SU-DHL-6 (cell line): ENCODE measurements around the gene GET4.

Source experiments
- H2AFZ ChIP-seq: fragments of 200-600 bp; sonication (generic); 2 replicates; pipeline ENCODE4 v1.6.1; 2014; ENCODE audit warnings: low read depth, mild to moderate bottlenecking, moderate library complexity, mixed read lengths, antibody characterized with exemption, low read length; ENCODE audit not compliant: severe bottlenecking
- H3F3A ChIP-seq: fragments of 200-600 bp; shearing (Covaris generic); 2 replicates; pipeline ENCODE4 v1.6.0; 2016; ENCODE audit warnings: antibody characterized with exemption, mild to moderate bottlenecking; ENCODE audit not compliant: insufficient read depth
- H3K27ac ChIP-seq: fragments of 200-600 bp; sonication (generic); 2 replicates; pipeline ENCODE4 v1.5.1; 2016; ENCODE audit warnings: low read depth, mild to moderate bottlenecking, low read length, moderate library complexity, mixed read lengths
- H3K27me3 ChIP-seq: fragments of 200-600 bp; sonication (generic), shearing (Covaris generic); 2 replicates; pipeline ENCODE4 v1.6.0; 2014; ENCODE audit warnings: mild to moderate bottlenecking, low read length
- H3K36me3 ChIP-seq: fragments of 200-600 bp; sonication (generic); 2 replicates; pipeline ENCODE4 v1.6.1; 2014; ENCODE audit warnings: mild to moderate bottlenecking, low read length, mixed read lengths
- H3K4me2 ChIP-seq: fragments of 300-600, 200-600 bp; shearing (Covaris generic), sonication (generic); 2 replicates; pipeline ENCODE4 v1.6.0; 2014; ENCODE audit warnings: low read length, low read depth, mild to moderate bottlenecking; ENCODE audit not compliant: poor library complexity, severe bottlenecking
- H3K4me3 ChIP-seq: fragments of 200-600 bp; sonication (generic); 2 replicates; pipeline ENCODE4 v1.5.1; 2014; ENCODE audit warnings: antibody characterized with exemption, low read length, mild to moderate bottlenecking, mixed read lengths; ENCODE audit not compliant: insufficient read depth, poor library complexity, severe bottlenecking
- H3K79me2 ChIP-seq: fragments of 200-600 bp; sonication (generic); 2 replicates; pipeline ENCODE4 v1.6.1; 2014; ENCODE audit warnings: mild to moderate bottlenecking, low read length, moderate library complexity; ENCODE audit not compliant: insufficient read depth
- H3K9ac ChIP-seq: fragments of 200-600 bp; sonication (generic); 2 replicates; pipeline ENCODE4 v1.7.0; 2014; ENCODE audit warnings: mild to moderate bottlenecking, low read length
- H3K9me2 ChIP-seq: fragments of 200-600 bp; sonication (generic); replicated peaks from 2 replicates; pipeline ENCODE4 v1.6.1; 2014; ENCODE audit warnings: low read length; ENCODE audit not compliant: insufficient read depth
- H3K9me3 ChIP-seq: fragments of 200-600 bp; sonication (generic); 2 replicates; pipeline ENCODE4 v1.6.1; 2014; ENCODE audit warnings: low read length, mixed read lengths; ENCODE audit not compliant: insufficient read depth
- H4K20me1 ChIP-seq: fragments of 200-600 bp; sonication (generic); 2 replicates; pipeline ENCODE4 v1.6.1; 2014; ENCODE audit warnings: low read depth, mild to moderate bottlenecking, antibody characterized with exemption, low read length, moderate library complexity, mixed read lengths
- EZH2phosphoT487 ChIP-seq: fragments of 200-600 bp; sonication (generic), shearing (Covaris generic); conservative IDR thresholded peaks from 2 replicates; pipeline ENCODE4 v1.6.1; 2018; ENCODE audit warnings: mild to moderate bottlenecking, antibody characterized with exemption, low read length, moderate library complexity, mixed read lengths
- TF ChIP-seq, protein P1 (sequence below): fragments of 200-600 bp; sonication (generic); IDR thresholded peaks from one replicate; pipeline ENCODE4 v1.5.1; 2017; ENCODE audit warnings: antibody characterized with exemption, mild to moderate bottlenecking, low read length, moderate library complexity; ENCODE audit not compliant: insufficient read depth, poor library complexity, severe bottlenecking

Gene GET4, protein sequence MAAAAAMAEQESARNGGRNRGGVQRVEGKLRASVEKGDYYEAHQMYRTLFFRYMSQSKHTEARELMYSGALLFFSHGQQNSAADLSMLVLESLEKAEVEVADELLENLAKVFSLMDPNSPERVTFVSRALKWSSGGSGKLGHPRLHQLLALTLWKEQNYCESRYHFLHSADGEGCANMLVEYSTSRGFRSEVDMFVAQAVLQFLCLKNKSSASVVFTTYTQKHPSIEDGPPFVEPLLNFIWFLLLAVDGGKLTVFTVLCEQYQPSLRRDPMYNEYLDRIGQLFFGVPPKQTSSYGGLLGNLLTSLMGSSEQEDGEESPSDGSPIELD

DNA sequence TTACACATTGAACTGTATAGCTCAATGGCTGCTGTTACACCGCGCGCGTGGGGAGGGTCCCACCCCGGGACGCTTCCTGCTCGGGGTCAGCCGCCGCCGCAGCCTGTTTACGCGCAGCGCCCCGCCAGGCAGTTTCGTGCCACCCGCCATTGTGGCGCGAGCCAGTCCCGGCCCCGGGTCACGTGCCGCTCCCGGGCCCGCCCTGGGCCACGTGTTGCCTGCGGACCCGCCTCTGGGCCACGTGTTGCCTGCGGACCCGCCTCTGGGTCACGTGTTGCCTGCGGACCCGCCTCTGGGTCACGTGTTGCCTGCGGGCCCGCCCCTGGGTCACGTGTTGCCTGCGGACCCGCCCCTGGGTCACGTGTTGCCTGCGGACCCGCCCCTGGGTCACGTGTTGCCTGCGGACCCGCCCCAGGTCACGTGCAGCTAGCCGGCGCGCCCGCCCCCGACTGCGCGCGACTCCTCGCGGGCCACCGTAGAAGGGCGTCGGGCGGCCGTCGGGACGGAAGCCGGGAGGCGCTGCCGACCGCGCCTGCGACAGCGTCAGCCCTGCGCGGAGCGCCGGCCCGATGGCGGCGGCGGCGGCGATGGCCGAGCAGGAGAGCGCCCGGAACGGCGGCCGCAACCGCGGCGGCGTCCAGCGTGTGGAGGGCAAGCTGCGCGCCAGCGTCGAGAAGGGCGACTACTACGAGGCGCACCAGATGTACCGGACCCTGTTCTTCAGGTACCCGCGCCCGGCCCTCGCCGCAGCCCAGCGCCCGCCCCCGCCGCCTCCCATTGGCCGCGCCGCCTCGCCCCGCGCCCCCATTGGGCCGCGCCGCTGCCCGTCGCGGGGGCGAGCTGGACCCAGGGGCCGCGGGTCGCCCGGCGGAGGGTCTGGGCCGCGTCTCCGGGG is at the start of gene GET4:
Gene GET4 (plus strand): TSS at position 478 of the 895 bp plus-strand sequence. CDS start 92 bp downstream, at position 570.
- Histone ChIP-seq H4K20me1 (peaks cover 1% of the 10 kb centered on the region; the same call in 1 of the 2 replicates), H3K9me3 (no peaks in the 10 kb centered on the region), H3K9me2 (no peaks in the 10 kb centered on the region), H3K9ac (peak within 1 kb of the TSS; percentile 80), H3K27me3 (no peaks in the 10 kb centered on the region), H2AFZ (peak within 1 kb of the TSS; percentile 39), H3K4me3 (peak within 1 kb of the TSS; percentile 87), H3K27ac (peak within 1 kb of the TSS; percentile 39), H3F3A (peaks cover 20% of the 10 kb centered on the region), H3K4me2 (peak within 1 kb of the TSS; percentile 79), H3K36me3 (no peaks in the 10 kb centered on the region; the same call in 1 of the 2 replicates), H3K79me2 (peaks cover 44% of the 10 kb centered on the region)
- TF ChIP-seq, protein P1, sequence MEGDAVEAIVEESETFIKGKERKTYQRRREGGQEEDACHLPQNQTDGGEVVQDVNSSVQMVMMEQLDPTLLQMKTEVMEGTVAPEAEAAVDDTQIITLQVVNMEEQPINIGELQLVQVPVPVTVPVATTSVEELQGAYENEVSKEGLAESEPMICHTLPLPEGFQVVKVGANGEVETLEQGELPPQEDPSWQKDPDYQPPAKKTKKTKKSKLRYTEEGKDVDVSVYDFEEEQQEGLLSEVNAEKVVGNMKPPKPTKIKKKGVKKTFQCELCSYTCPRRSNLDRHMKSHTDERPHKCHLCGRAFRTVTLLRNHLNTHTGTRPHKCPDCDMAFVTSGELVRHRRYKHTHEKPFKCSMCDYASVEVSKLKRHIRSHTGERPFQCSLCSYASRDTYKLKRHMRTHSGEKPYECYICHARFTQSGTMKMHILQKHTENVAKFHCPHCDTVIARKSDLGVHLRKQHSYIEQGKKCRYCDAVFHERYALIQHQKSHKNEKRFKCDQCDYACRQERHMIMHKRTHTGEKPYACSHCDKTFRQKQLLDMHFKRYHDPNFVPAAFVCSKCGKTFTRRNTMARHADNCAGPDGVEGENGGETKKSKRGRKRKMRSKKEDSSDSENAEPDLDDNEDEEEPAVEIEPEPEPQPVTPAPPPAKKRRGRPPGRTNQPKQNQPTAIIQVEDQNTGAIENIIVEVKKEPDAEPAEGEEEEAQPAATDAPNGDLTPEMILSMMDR: peak; percentile 15
- TF ChIP-seq EZH2phosphoT487: no peak

DNA sequence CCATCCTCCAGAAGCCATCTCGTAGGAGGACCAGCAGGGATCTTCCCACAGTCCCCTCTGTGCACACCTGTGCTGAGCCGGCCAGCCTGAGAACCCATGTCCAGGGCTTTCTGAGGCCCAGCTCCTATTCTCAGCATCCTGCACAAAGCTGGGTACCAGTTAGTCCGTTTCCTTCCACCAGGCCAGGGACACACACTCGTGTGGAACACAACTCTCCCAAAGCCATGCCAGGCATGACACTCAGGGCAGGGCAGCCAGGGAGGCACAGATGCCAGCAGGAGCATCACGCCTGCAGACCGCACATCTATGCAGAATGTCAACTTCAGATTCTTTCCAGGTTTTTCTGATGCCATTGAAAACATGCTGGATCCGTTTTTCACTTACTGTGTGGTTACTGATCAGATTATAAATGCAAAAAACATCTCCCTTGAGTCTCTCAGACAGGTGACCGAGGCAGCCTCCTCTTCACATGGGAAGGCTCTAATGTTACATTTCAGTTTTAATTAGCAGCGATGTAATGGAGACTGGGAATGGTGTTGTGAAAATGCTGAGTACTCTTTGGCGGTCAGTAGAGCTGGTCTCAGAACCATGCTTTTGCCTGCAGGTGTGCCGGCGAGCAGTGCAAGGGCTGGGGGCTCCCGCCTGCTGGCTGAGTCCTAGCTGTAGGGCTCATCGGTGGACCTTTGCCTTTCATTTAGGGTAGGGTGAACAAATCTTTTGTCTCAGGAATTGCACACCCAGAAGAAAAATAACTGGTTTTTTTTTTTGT is 47.4 kb upstream of the GET4 start:
- no peak for TF ChIP-seq EZH2phosphoT487
- TF ChIP-seq, protein P1: no peak
- H4K20me1 ChIP-seq: peaks cover 3% of the 10 kb centered on the region
- H3K4me2 ChIP-seq: no peak overlapping the region
- no peaks in the 10 kb centered on the region for H3K9me3 ChIP-seq
- H3K9ac ChIP-seq: no peak overlapping the region
- no peak overlapping the region for H2AFZ ChIP-seq
- H3F3A ChIP-seq: no peaks in the 10 kb centered on the region
- no peak overlapping the region for H3K27ac ChIP-seq
- H3K27me3 ChIP-seq: no peaks in the 10 kb centered on the region
- no peaks in the 10 kb centered on the region for H3K36me3 ChIP-seq
- peaks cover 85% of the 10 kb centered on the region for H3K79me2 ChIP-seq
- H3K4me3 ChIP-seq: no peak overlapping the region
- H3K9me2 ChIP-seq: no peaks in the 10 kb centered on the region

DNA sequence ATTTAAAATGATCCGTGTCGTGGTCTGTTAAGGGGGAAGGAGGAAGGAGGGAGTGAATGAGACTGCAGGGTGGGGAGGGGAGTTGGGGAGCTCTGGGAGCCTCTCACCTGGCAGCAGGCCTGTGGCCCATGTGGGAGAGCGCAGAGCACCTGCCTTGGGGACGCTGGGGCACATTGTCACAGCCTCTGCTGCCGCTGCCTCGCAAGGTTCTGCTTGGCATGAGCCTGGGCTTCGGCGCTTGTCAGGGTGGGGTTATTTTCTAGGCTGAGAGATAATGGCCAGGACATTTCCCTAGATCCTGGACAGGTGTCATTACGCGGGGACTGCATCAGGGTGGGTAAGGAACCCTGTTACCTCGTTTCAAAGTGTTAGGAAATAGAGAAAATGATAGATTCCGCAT is 46.3 kb upstream of the GET4 start:
- Histone ChIP-seq H3K9me3 (no peaks in the 10 kb centered on the region), H3K36me3 (no peaks in the 10 kb centered on the region), H3K79me2 (peaks cover 76% of the 10 kb centered on the region), H3K27me3 (no peaks in the 10 kb centered on the region), H3K4me2 (no peak overlapping the region), H3K4me3 (no peak overlapping the region), H2AFZ (no peak overlapping the region), H4K20me1 (peaks cover 3% of the 10 kb centered on the region), H3K9me2 (no peaks in the 10 kb centered on the region), H3K9ac (no peak overlapping the region), H3K27ac (no peak overlapping the region), H3F3A (no peaks in the 10 kb centered on the region)
- no peak for TF ChIP-seq EZH2phosphoT487
- TF ChIP-seq, protein P1: no peak
